AG09309 (cell line): Measurements from ENCODE around the gene WIPF3.

Experiments
- DNase-seq: peaks from one replicate; pipeline ENCODE4 v3.0.0-alpha.2; 2010; ENCODE audit warnings: low read depth
- H3K4me3 ChIP-seq: 2 replicates; pipeline ENCODE4 v1.5.1; 2011; ENCODE audit warnings: mild to moderate bottlenecking, low read depth, low read length, moderate library complexity; ENCODE audit not compliant: control insufficient read depth
- TF ChIP-seq, protein P1 (sequence below): IDR thresholded peaks from 2 replicates; pipeline ENCODE4 v1.5.1; 2011; ENCODE audit warnings: mild to moderate bottlenecking, low read depth, low read length, inconsistent platforms; ENCODE audit not compliant: insufficient read depth, control insufficient read depth; ENCODE audit errors: missing control alignments

Gene WIPF3

GRCh38 chr7:29859524-29860185 lies 53.3 kb downstream of the WIPF3 start:
- TF ChIP-seq, protein P1, sequence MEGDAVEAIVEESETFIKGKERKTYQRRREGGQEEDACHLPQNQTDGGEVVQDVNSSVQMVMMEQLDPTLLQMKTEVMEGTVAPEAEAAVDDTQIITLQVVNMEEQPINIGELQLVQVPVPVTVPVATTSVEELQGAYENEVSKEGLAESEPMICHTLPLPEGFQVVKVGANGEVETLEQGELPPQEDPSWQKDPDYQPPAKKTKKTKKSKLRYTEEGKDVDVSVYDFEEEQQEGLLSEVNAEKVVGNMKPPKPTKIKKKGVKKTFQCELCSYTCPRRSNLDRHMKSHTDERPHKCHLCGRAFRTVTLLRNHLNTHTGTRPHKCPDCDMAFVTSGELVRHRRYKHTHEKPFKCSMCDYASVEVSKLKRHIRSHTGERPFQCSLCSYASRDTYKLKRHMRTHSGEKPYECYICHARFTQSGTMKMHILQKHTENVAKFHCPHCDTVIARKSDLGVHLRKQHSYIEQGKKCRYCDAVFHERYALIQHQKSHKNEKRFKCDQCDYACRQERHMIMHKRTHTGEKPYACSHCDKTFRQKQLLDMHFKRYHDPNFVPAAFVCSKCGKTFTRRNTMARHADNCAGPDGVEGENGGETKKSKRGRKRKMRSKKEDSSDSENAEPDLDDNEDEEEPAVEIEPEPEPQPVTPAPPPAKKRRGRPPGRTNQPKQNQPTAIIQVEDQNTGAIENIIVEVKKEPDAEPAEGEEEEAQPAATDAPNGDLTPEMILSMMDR: no peak
- DNase-seq: no peak
- no peak overlapping the region for H3K4me3 ChIP-seq

GRCh38 chr7:29860186-29860585 lies 53.9 kb downstream of the WIPF3 start:
- TF ChIP-seq, protein P1: no peak

GRCh38 chr7:29861884-29862283 lies 55.6 kb downstream of the WIPF3 start:
- no peak overlapping the region for H3K4me3 ChIP-seq
- DNase-seq: no peak
- TF ChIP-seq, protein P1: no peak

More at GRCh38 chr7:29860186-29860585, 53.9 kb downstream of the WIPF3 start:
- no peak for DNase-seq
- no peak overlapping the region for H3K4me3 ChIP-seq

GRCh38 chr7:29864656-29865055 lies 58.3 kb downstream of the WIPF3 start:
- no peak for DNase-seq
- TF ChIP-seq, protein P1: no peak
- no peak overlapping the region for H3K4me3 ChIP-seq

DNA sequence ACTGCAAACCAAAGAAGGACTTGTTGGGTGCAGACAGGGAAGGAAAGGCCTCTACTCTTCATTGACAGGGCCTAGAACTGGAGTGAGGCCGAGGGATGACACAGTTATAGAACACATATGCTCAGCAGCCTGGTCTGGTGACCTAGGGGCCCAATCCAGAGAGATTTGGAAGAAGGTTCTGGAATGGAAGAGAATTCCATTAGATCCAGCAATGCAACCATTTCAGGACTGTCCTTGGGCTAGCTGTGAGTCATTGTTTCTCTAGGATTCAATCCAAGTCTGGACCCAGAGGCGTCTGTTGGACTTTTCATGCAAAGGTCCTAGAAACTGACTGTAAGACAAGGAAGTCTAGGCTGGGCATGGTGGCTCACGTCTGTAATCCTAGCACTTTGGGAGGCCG lies 59.2 kb downstream of the WIPF3 start:
- H3K4me3 ChIP-seq: no peak overlapping the region
- TF ChIP-seq, protein P1: no peak
- DNase-seq: peak; percentile 41

DNA sequence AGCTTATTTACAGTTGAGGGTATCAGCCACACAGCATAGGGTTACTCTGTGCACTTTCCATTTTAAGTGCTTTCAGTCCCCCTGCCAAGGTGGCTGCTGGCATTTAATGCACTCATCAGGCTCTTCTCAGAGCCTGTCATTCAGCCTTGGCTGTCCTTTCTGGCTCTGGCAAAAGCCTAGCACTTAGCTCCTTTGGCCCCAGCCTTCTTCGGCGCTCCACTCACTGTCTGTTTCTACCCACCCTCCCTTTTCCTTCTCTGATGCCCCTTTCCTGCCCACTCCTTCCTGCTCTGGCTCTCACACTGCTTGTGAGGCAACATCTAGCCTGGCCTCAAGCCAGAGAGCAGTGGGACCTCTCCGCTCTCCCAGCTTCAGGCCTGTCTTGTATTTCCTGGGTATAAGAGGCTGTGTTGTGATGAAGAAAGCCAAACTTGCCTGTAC lies 60.2 kb downstream of the WIPF3 start:
- no peak for DNase-seq
- no peak overlapping the region for H3K4me3 ChIP-seq
- TF ChIP-seq, protein P1: no peak
